ENCODE results near the gene TMEM200C. TPM values are rescaled to one million over a fixed set of nuclear protein-coding genes. Genes with fewer than 3 reads are reported as not detected.

The TMEM200C gene
- total RNA-seq, 1 donor: under 0.01 TPM

DNA sequence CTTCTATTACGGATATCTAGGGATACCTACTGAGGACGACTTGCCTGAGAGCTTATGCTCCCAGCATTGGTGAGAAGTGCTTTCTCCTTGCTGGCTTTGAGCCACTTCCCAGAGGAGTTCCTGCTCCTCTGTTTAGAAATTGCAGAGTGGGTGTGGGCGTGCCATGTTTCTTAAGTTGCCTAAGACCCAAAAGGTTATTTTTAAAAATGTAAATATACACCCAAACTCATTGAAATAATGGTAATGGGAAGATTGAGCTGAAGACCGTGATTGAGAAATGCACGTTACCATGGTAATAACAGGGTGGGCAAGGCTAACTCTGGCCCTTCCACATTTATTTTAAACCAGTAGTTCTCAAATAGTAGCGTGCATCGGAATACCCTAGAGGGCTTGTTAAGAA lies 17.2 kb upstream of the TMEM200C start:
- H4K20me1 ChIP-seq (ENCODE audit: insufficient read depth, low read length): no peaks in the 10 kb centered on the region
- no peak overlapping the region for H3K4me3 ChIP-seq (ENCODE audit: insufficient read depth, low read length)
- H2AFZ ChIP-seq (ENCODE audit: low read length): no peak overlapping the region
- DNase-seq (ENCODE audit: insufficient read length, low spot score, missing footprints): no peak
- TF ChIP-seq, protein P1, sequence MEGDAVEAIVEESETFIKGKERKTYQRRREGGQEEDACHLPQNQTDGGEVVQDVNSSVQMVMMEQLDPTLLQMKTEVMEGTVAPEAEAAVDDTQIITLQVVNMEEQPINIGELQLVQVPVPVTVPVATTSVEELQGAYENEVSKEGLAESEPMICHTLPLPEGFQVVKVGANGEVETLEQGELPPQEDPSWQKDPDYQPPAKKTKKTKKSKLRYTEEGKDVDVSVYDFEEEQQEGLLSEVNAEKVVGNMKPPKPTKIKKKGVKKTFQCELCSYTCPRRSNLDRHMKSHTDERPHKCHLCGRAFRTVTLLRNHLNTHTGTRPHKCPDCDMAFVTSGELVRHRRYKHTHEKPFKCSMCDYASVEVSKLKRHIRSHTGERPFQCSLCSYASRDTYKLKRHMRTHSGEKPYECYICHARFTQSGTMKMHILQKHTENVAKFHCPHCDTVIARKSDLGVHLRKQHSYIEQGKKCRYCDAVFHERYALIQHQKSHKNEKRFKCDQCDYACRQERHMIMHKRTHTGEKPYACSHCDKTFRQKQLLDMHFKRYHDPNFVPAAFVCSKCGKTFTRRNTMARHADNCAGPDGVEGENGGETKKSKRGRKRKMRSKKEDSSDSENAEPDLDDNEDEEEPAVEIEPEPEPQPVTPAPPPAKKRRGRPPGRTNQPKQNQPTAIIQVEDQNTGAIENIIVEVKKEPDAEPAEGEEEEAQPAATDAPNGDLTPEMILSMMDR (IDR thresholded peaks at IDR 0.05; ENCODE audit: extremely low read depth, low read depth, low read length): no peak
- no peak overlapping the region for H3K4me2 ChIP-seq (ENCODE audit: insufficient read depth, low read length)
- no peaks in the 10 kb centered on the region for H3K36me3 ChIP-seq (ENCODE audit: insufficient read depth, low read length)
- no peaks in the 10 kb centered on the region for H3K79me2 ChIP-seq (ENCODE audit: insufficient read depth, low read length)
- no peaks in the 10 kb centered on the region for H3K9me3 ChIP-seq (ENCODE audit: low read depth, low read length)
- no peaks in the 10 kb centered on the region for H3K27me3 ChIP-seq (ENCODE audit: insufficient read depth, low read length)
- no peaks in the 10 kb centered on the region for H3K4me1 ChIP-seq (ENCODE audit: insufficient read depth, low read length)
- H3K27ac ChIP-seq (ENCODE audit: low read depth, low read length): no peak overlapping the region

DNA sequence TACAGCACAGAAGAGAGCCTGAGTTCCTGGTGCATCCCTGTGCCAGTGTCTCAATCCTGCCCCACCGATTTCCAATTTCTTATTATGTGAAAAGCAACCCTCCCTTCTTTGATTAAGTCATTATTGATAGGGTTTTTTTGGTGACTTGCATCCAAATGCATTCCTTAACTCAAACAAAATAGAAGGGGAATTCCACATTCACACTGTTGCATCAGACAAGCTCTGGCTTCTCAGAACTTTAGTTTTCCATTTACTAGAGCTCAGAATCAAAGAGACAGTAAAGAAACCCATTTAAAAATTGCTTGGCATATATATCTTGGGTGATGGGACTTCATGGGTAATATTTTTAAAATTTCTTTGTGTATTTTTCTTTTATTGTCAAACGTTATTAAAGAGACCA lies 13.8 kb upstream of the TMEM200C start:
- H3K4me3 ChIP-seq (ENCODE audit: insufficient read depth, low read length): no peak overlapping the region
- no peaks in the 10 kb centered on the region for H4K20me1 ChIP-seq (ENCODE audit: insufficient read depth, low read length)
- TF ChIP-seq, protein P1 (IDR thresholded peaks at IDR 0.05; ENCODE audit: extremely low read depth, low read depth, low read length): no peak
- H3K4me1 ChIP-seq (ENCODE audit: insufficient read depth, low read length): no peaks in the 10 kb centered on the region
- no peak overlapping the region for H3K4me2 ChIP-seq (ENCODE audit: insufficient read depth, low read length)
- H3K27me3 ChIP-seq (ENCODE audit: insufficient read depth, low read length): no peaks in the 10 kb centered on the region
- no peaks in the 10 kb centered on the region for H3K79me2 ChIP-seq (ENCODE audit: insufficient read depth, low read length)
- H3K9me3 ChIP-seq (ENCODE audit: low read depth, low read length): no peaks in the 10 kb centered on the region
- no peak for DNase-seq (ENCODE audit: insufficient read length, low spot score, missing footprints)
- H3K27ac ChIP-seq (ENCODE audit: low read depth, low read length): no peak overlapping the region
- H2AFZ ChIP-seq (ENCODE audit: low read length): no peak overlapping the region
- H3K36me3 ChIP-seq (ENCODE audit: insufficient read depth, low read length): no peaks in the 10 kb centered on the region

DNA sequence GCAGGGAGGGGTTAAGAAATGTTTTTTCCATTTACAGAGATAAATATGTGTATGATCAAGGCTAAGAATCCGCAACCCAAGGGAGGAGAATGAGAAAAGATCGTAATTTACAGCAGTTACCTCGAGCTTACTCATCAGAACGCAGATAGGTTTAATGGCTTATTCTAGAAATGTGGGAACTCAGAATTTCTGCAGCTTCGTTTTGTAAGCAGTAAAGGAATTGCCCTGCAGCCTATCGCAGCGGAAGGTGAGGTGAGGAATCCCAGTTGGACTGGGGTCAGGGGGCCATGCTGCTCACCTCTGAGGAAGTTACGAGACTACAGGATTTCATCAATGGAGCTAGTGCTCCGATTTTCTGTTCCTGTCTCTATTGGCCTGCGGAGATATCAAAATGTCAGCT lies 8.1 kb upstream of the TMEM200C start:
- H3K27me3 ChIP-seq (ENCODE audit: insufficient read depth, low read length): no peaks in the 10 kb centered on the region
- H3K4me2 ChIP-seq (ENCODE audit: insufficient read depth, low read length): no peak overlapping the region
- H3K79me2 ChIP-seq (ENCODE audit: insufficient read depth, low read length): no peaks in the 10 kb centered on the region
- no peaks in the 10 kb centered on the region for H3K4me1 ChIP-seq (ENCODE audit: insufficient read depth, low read length)
- no peak overlapping the region for H2AFZ ChIP-seq (ENCODE audit: low read length)
- no peaks in the 10 kb centered on the region for H4K20me1 ChIP-seq (ENCODE audit: insufficient read depth, low read length)
- no peak overlapping the region for H3K4me3 ChIP-seq (ENCODE audit: insufficient read depth, low read length)
- DNase-seq (ENCODE audit: insufficient read length, low spot score, missing footprints): no peak
- no peak overlapping the region for H3K27ac ChIP-seq (ENCODE audit: low read depth, low read length)
- no peaks in the 10 kb centered on the region for H3K9me3 ChIP-seq (ENCODE audit: low read depth, low read length)
- TF ChIP-seq, protein P1 (IDR thresholded peaks at IDR 0.05; ENCODE audit: extremely low read depth, low read depth, low read length): no peak
- no peaks in the 10 kb centered on the region for H3K36me3 ChIP-seq (ENCODE audit: insufficient read depth, low read length)

DNA sequence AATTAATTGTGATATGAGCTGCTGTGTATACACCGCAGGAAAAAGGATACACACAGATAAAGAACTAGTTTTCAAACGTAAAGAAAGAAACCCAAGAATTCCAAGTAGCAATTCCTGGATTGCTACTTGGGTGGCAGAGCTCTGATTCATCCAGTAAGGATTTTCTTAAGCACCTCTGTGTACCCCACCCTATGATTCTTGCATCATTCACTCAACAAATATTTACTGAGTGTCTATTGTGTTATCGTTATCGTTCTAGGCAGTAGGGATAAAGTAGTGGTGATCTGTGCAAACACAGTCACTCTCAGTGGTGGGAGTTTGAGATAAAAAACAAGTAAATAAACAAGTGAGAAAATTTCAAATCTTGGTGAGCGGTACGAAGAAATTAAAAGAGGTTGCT lies 4.9 kb upstream of the TMEM200C start:
- Histone ChIP-seq H3K4me2 (ENCODE audit: insufficient read depth, low read length) (no peak overlapping the region), H3K36me3 (ENCODE audit: insufficient read depth, low read length) (no peaks in the 10 kb centered on the region), H3K4me3 (ENCODE audit: insufficient read depth, low read length) (no peak overlapping the region), H2AFZ (ENCODE audit: low read length) (no peak overlapping the region), H4K20me1 (ENCODE audit: insufficient read depth, low read length) (no peaks in the 10 kb centered on the region), H3K4me1 (ENCODE audit: insufficient read depth, low read length) (no peaks in the 10 kb centered on the region), H3K27ac (ENCODE audit: low read depth, low read length) (no peak overlapping the region), H3K27me3 (ENCODE audit: insufficient read depth, low read length) (peaks cover 16% of the 10 kb centered on the region), H3K9me3 (ENCODE audit: low read depth, low read length) (no peaks in the 10 kb centered on the region), H3K79me2 (ENCODE audit: insufficient read depth, low read length) (no peaks in the 10 kb centered on the region)
- no peak for DNase-seq (ENCODE audit: insufficient read length, low spot score, missing footprints)
- TF ChIP-seq, protein P1 (IDR thresholded peaks at IDR 0.05; ENCODE audit: extremely low read depth, low read depth, low read length): no peak
